ENCODE results near the gene PTPN22. TPM values are rescaled to one million over a fixed set of nuclear protein-coding genes. Genes with fewer than 3 reads are reported as not detected.

Gene PTPN22
- total RNA-seq, 6 experiments from 2014 or later = 0.48 to 1.6 (median 1.2) TPM

DNA sequence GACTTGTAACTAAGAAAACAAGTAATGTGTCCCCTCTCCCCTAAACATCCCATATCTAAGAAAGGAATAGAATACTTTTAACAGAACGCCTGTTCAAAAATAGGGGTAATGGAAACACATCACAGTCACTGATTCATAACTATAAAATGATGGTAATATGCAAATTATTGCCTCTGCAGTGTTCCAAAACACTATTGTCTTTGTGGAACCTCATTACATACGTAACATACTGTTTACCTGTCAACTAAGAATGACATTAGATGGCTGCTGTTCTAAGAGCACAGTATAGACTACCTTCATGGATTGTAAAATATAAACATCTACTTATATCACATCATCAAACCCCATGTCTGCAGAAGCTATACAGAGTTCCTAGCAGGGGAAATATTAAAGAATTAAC lies 19.3 kb upstream of the PTPN22 start:
- Histone ChIP-seq H3K27ac (no peak overlapping the region), H3K36me3 (peaks cover 0 to 9% (median 5%) of the 10 kb centered on the region in 4 donors), H3K9me3 (no peaks in the 10 kb centered on the region), H3K4me3 (no peak overlapping the region), H3K27me3 (no peaks in the 10 kb centered on the region), H3K4me1 (no peaks in the 10 kb centered on the region)
- intact Hi-C loops (cut with DNase I) = no loop called here
- 59% methylated on average over 2 of the region's 2 CpGs for WGBS (ENCODE audit: insufficient coverage, low coverage, low lambda C conversion rate, missing lambda C conversion rate)
- TF ChIP-seq POLR2A (IDR thresholded peaks at IDR 0.05) = no peak
- TF ChIP-seq, protein P1, sequence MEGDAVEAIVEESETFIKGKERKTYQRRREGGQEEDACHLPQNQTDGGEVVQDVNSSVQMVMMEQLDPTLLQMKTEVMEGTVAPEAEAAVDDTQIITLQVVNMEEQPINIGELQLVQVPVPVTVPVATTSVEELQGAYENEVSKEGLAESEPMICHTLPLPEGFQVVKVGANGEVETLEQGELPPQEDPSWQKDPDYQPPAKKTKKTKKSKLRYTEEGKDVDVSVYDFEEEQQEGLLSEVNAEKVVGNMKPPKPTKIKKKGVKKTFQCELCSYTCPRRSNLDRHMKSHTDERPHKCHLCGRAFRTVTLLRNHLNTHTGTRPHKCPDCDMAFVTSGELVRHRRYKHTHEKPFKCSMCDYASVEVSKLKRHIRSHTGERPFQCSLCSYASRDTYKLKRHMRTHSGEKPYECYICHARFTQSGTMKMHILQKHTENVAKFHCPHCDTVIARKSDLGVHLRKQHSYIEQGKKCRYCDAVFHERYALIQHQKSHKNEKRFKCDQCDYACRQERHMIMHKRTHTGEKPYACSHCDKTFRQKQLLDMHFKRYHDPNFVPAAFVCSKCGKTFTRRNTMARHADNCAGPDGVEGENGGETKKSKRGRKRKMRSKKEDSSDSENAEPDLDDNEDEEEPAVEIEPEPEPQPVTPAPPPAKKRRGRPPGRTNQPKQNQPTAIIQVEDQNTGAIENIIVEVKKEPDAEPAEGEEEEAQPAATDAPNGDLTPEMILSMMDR (IDR thresholded peaks at IDR 0.05) = no peak
- no peak for DNase-seq
- ATAC-seq = no peak

DNA sequence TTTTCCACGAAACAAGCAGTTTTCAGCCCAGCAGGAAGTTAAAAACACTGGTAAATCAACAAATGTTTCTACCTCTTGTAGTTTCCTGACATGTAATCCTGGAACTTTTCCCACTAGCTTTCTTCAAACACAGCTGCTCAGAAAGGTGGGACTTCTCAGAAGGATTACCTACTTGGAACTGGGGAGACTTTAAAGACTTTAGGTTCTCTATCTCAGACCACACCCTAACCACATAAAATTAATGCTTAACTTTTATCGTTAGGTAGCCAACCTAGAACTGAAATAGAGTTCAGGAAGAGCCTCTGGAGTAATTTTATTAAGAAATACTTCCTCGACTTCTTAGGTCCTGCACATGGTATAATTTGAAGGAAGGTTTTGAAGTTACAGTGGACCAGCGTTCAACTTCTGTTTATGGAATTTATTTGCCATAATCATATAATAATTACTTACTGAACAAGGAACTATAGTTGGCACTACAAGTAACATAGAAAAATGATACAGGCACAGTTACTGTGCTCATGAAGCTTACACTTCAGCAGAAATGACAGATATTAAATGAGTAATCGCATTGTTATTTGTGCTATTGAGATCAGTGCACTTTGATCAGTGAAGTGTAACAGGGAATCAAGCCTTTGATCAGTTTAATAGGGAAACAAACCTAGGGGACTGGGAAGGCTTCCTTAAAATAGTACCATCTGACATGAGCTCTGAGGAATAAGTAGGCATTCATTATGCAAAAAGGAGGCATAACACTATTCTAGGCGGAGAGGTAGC lies 16.1 kb upstream of the PTPN22 start, which contains the start of gene BCL2L15:
Gene BCL2L15, minus strand, starts transcription at position 180 of the 774 bp plus-strand sequence. CDS start 206 bp downstream, outside the sequence.
- Histone ChIP-seq H3K27ac (no peak within 1 kb of the TSS), H3K27me3 (no peaks in the 10 kb centered on the region), H3K4me1 (no peaks in the 10 kb centered on the region), H3K4me3 (no peak within 1 kb of the TSS), H3K36me3 (no peaks in the 10 kb centered on the region), H3K9me3 (no peaks in the 10 kb centered on the region)
- WGBS (ENCODE audit: insufficient coverage, low coverage, low lambda C conversion rate, missing lambda C conversion rate) = 65% methylated on average over 6 of the region's 6 CpGs
- intact Hi-C loops (cut with DNase I) = no loop called here
- no peak for DNase-seq
- no peak for ATAC-seq
- TF ChIP-seq, protein P1 (IDR thresholded peaks at IDR 0.05) = no peak
- no peak for TF ChIP-seq POLR2A (IDR thresholded peaks at IDR 0.05)

GRCh38 chr1:113886417-113887401 lies 15.2 kb upstream of the PTPN22 start:
- TF ChIP-seq POLR2A (IDR thresholded peaks at IDR 0.05) = no peak
- TF ChIP-seq, protein P1 (IDR thresholded peaks at IDR 0.05) = no peak
- H3K36me3 ChIP-seq = no peaks in the 10 kb centered on the region
- no peaks in the 10 kb centered on the region for H3K4me1 ChIP-seq
- DNase-seq (no peak), ATAC-seq (no peak)
- no peaks in the 10 kb centered on the region for H3K9me3 ChIP-seq
- intact Hi-C loops (cut with DNase I) = no loop called here
- WGBS (ENCODE audit: insufficient coverage, low coverage, low lambda C conversion rate, missing lambda C conversion rate) = 72% methylated on average over 11 of the region's 17 CpGs
- H3K27me3 ChIP-seq = no peaks in the 10 kb centered on the region
- no peak overlapping the region for H3K27ac ChIP-seq
- H3K4me3 ChIP-seq = no peak overlapping the region

DNA sequence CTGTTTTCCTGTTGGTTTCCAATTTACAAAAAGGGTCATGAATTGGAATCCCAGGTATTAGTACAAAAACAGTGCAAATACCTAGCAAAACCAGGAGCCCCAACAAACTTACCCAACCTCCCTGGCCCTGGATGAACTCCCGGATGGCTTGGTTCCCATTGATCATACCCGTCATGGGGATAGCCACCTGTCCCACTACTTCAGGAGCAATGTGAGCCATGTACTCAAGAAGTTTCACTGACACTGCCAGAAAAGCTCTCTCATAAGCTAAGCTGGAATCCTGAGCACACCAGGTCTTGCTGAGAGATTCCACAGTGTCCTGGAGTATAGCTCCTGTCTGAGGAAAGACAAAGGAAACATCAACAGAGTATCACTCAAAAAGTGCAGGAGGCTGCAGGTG lies 10.1 kb upstream of the PTPN22 start:
- no peaks in the 10 kb centered on the region for H3K4me1 ChIP-seq
- H3K27ac ChIP-seq = no peak overlapping the region
- no peaks in the 10 kb centered on the region for H3K27me3 ChIP-seq
- 83% methylated on average over 2 of the region's 2 CpGs for WGBS (ENCODE audit: insufficient coverage, low coverage, low lambda C conversion rate, missing lambda C conversion rate)
- intact Hi-C loops (cut with DNase I) = no loop called here
- H3K36me3 ChIP-seq = no peaks in the 10 kb centered on the region
- no peak for DNase-seq
- no peak overlapping the region for H3K4me3 ChIP-seq
- TF ChIP-seq, protein P1 (IDR thresholded peaks at IDR 0.05) = no peak
- TF ChIP-seq POLR2A (IDR thresholded peaks at IDR 0.05) = no peak
- no peaks in the 10 kb centered on the region for H3K9me3 ChIP-seq
- ATAC-seq = no peak
